ENCODE data around the gene BFSP2. TPM values are rescaled to one million over a fixed set of nuclear protein-coding genes. Genes with fewer than 3 reads are reported as not detected.
"Not testable (repeated sequence)": the region's sequence is repeated elsewhere in the genome, so short reads cannot be mapped to it uniquely, and the experiment has no call there.

The BFSP2 gene
- total and polyA plus RNA-seq, 5 donors, result not detected

DNA sequence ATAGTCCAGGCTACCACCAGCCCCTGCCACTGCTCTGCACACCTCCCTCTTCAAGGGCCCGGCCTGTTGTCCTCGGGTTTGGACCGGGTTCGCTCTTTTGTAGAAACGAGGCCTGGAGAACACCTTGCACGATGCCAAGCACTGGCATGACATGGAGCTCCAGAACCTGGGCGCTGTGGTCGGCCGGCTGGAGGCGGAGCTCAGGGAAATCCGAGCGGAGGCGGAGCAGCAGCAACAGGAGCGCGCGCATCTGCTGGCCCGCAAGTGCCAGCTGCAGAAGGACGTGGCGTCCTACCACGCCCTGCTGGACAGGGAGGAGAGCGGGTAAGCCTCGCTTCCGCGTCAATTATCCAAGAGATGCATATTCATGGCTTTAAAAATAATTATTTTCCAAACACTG, 72.4 kb downstream of the BFSP2 start:
- WGBS, result 71% methylated on average over 24 of the region's 24 CpGs
- peak; percentile 29 to 80 (median 79) for DNase-seq
- Histone ChIP-seq H3K27ac (ENCODE audit: low read length) (no peak overlapping the region), H3K4me3 (ENCODE audit: low read length) (no peak overlapping the region), H3K9me3 (ENCODE audit: control insufficient read depth, low read length) (no peaks in the 10 kb centered on the region), H3K27me3 (ENCODE audit: control insufficient read depth, insufficient read depth) (no peaks in the 10 kb centered on the region), H3K4me1 (ENCODE audit: control insufficient read depth, insufficient read depth, low read length) (peaks cover 6% of the 10 kb centered on the region)
- ATAC-seq, result peak in 1 of 2 donors; percentile 39
- intact Hi-C loops (cut with DNase I), result no loop called here

DNA sequence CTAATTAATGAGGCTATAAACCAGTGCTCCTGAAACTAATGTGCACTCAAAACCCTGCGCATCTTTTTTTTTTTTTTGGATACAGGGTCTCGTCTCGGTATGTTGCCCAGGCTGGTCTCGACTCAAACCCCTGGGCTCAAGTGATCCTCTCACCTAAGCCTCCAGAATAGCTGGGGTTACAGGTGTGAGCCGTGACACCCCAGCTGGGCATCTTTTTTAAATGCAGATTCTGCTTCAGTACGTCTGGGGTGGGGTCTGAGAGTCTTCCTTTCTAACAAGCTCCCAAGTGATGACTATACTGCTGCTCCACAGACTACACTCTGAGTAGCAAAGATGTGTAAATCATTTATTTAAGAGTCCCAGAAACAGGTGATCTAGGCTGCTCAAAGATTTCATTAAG, 73.0 kb downstream of the BFSP2 start:
- Histone ChIP-seq H3K4me1 (ENCODE audit: control insufficient read depth, insufficient read depth, low read length) (peaks cover 6% of the 10 kb centered on the region), H3K27ac (ENCODE audit: low read length) (no peak overlapping the region), H3K4me3 (ENCODE audit: low read length) (no peak overlapping the region), H3K9me3 (ENCODE audit: control insufficient read depth, low read length) (no peaks in the 10 kb centered on the region), H3K27me3 (ENCODE audit: control insufficient read depth, insufficient read depth) (no peaks in the 10 kb centered on the region)
- 88% methylated on average over 6 of the region's 6 CpGs for WGBS
- DNase-seq (no peak), ATAC-seq (no peak)
- intact Hi-C loops (cut with DNase I), result no loop called here

DNA sequence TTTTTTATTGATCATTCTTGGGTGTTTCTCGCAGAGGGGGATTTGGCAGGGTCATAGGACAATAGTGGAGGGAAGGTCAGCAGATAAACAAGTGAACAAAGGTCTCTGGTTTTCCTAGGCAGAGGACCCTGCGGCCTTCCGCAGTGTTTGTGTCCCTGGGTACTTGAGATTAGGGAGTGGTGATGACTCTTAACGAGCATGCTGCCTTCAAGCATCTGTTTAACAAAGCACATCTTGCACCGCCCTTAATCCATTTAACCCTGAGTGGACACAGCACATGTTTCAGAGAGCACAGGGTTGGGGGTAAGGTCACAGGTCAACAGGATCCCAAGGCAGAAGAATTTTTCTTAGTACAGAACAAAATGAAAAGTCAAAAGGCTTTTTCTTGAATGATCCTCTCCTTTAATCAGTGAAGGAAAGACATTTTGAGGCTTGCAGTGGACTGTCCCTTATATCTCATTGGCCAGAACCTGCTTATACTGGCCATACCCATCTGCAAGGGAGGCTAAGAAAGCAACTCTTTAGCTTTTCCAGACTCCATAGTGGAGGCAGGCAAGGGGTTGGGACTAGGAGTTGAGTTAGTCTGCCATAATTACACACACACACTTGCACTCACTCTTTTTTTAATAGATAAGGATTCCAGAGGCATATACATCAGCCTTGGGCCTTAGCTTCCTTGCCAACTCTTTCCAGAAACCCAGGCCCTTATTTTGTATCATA, 73.8 kb downstream of the BFSP2 start:
- peak in 1 of 2 donors; percentile 22 for ATAC-seq
- H3K9me3 ChIP-seq (ENCODE audit: control insufficient read depth, low read length); intact Hi-C loops (cut with DNase I); H3K4me1 ChIP-seq (ENCODE audit: control insufficient read depth, insufficient read depth, low read length); H3K4me3 ChIP-seq (ENCODE audit: low read length); H3K27me3 ChIP-seq (ENCODE audit: control insufficient read depth, insufficient read depth); DNase-seq: not testable (repeated sequence)
- WGBS, result 33% methylated on average over 1 of the region's 5 CpGs
- peak overlapping the region; percentile 42 for H3K27ac ChIP-seq (ENCODE audit: low read length)

DNA sequence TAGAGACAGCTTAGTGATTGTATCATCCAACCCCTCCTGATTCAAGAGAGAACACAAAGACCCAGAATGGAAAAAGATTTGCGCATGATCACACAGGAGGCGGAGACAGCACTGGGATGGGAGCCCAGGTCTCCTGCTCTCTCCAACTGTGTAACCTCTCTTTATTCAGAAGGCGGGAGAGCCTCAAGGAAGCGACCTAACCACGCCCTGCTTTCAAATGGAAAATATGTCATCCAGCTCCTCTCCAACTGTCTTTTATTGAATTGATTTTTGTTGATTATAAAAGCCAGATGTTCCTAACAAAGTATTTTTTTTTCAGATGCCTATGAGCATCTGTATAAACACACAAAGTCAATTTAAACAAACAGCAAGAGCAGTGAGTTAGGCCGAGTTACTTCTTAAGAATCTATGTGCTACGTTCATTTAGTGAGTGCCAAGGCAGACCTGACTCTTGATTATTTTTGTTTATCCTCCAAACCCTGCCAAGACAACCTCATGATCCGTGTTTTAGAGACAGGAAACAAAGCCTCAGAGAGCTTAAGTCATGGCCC, 74.5 kb downstream of the BFSP2 start:
- DNase-seq, result peak; percentile 69 to 90 (median 80)
- ATAC-seq, result peak; percentile 90 to 94
- no peaks in the 10 kb centered on the region for H3K27me3 ChIP-seq (ENCODE audit: control insufficient read depth, insufficient read depth)
- H3K27ac ChIP-seq (ENCODE audit: low read length), result peak overlapping the region; percentile 23
- WGBS, result 39% methylated on average over 8 of the region's 8 CpGs
- H3K4me3 ChIP-seq (ENCODE audit: low read length), result no peak overlapping the region
- intact Hi-C loops (cut with DNase I), result no loop called here
- peaks cover 4% of the 10 kb centered on the region for H3K4me1 ChIP-seq (ENCODE audit: control insufficient read depth, insufficient read depth, low read length)
- H3K9me3 ChIP-seq (ENCODE audit: control insufficient read depth, low read length), result no peaks in the 10 kb centered on the region

DNA sequence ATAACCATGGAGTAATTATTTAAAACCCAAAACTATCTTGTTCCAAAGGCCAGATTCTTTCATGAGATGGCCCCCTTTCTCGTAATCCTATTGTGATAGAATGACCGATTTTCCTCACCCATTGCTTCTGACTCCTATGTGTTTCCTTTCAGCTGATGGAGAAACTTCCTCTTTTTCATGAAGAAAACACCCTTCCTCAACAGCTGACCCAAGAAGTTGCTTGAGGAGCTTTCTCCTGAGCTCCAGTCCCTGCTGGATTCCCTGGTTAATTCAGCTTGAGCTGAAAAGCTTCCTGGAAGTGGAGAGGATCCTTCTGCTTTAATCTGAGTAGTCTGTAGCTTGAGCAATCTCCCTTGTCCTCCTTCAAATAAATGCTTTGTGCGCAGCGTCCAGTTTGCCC, 75.0 kb downstream of the BFSP2 start:
- peak overlapping the region; percentile 23 for H3K27ac ChIP-seq (ENCODE audit: low read length)
- intact Hi-C loops (cut with DNase I), result no loop called here
- no peaks in the 10 kb centered on the region for H3K27me3 ChIP-seq (ENCODE audit: control insufficient read depth, insufficient read depth)
- ATAC-seq (peak in 1 of 2 donors; percentile 52), DNase-seq (no peak)
- H3K4me3 ChIP-seq (ENCODE audit: low read length), result no peak overlapping the region
- WGBS, result 75% methylated on average over 4 of the region's 4 CpGs
- H3K4me1 ChIP-seq (ENCODE audit: control insufficient read depth, insufficient read depth, low read length), result peaks cover 4% of the 10 kb centered on the region
- H3K9me3 ChIP-seq (ENCODE audit: control insufficient read depth, low read length), result no peaks in the 10 kb centered on the region

DNA sequence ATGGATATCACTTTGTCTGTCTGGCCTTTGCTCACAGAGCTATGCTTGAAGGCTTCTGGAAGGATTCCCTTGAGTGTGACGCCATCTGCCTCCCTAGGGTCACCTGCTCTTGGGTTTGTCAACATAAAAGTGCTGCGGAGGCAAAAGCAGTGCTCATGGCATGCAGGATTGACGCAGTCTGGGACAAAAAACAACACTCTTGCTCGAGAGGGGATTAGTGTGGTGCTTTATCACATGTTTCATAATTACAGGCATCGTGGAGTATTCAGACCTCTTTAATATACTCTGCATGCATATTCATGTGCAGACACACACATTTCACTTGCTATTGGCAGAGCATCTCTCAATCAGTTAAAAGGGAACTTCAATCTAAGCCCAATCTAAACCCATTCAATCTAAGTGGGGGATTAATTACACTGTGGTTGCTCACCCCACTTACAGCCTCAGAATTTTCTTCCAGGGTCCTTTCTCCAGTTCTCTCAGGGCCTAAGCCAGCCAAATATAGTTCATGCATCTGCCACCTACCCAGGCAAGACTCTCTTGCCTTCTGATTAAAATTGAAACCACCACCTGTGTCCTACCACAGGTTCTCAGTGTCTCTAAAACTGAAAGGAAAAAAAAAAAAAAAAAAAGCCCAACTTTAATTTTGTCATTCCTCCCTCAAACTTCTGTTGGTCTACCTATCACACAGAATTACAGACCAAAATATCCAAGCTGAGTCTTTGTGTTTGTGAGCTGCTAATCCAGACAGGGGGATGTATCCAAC, 75.6 kb downstream of the BFSP2 start:
- no peak overlapping the region for H3K4me3 ChIP-seq (ENCODE audit: low read length)
- no peak overlapping the region for H3K27ac ChIP-seq (ENCODE audit: low read length)
- H3K27me3 ChIP-seq (ENCODE audit: control insufficient read depth, insufficient read depth), result no peaks in the 10 kb centered on the region
- no peak for ATAC-seq
- intact Hi-C loops (cut with DNase I), result no loop called here
- H3K4me1 ChIP-seq (ENCODE audit: control insufficient read depth, insufficient read depth, low read length), result peaks cover 4% of the 10 kb centered on the region
- 93% methylated on average over 5 of the region's 5 CpGs for WGBS
- H3K9me3 ChIP-seq (ENCODE audit: control insufficient read depth, low read length), result no peaks in the 10 kb centered on the region
- DNase-seq, result no peak

DNA sequence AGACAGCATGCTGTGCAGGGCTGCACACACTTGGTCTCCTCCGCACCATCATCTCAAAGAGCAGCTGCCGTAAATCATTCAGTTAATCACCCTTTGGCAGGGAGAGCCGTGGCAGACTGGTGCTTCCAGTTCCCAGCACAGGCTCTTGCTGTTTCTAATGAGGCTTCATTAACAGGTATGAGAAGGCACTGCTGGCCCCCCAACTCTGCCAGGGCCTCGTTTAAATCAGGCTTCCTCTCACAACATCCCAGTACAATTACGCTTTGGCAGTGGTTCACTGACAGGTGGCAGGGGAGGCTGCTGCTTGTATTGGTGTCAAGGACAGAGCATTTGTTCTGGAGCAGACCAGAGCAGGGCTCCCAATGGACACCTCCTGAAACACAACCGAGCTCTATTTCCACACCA, 77.1 kb downstream of the BFSP2 start:
- no peak for DNase-seq
- intact Hi-C loops (cut with DNase I), result no loop called here
- Histone ChIP-seq H3K27me3 (ENCODE audit: control insufficient read depth, insufficient read depth) (no peaks in the 10 kb centered on the region), H3K9me3 (ENCODE audit: control insufficient read depth, low read length) (no peaks in the 10 kb centered on the region), H3K4me1 (ENCODE audit: control insufficient read depth, insufficient read depth, low read length) (peaks cover 4% of the 10 kb centered on the region), H3K4me3 (ENCODE audit: low read length) (no peak overlapping the region), H3K27ac (ENCODE audit: low read length) (no peak overlapping the region)
- 72% methylated on average over 6 of the region's 6 CpGs for WGBS
- ATAC-seq, result no peak

DNA sequence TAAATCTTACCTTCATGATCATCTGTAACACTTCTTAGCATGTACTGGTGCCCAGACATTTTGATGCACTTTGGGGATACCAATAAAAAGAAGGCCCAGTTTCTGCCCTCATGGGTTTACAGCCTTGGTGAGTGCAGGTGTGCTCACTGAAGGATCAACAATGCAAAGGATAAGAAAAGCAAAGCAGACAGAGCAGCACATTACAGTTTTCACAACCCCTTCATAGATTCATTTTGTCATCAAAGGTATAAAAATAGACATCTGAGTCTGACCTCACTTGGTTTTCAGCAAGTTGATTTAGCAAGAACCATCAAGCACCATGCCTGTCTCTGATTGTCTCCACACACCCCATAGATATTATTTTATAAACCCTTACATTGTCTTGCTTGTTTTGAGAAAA, 77.6 kb downstream of the BFSP2 start:
- Histone ChIP-seq H3K27ac (ENCODE audit: low read length) (no peak overlapping the region), H3K4me1 (ENCODE audit: control insufficient read depth, insufficient read depth, low read length) (peaks cover 4% of the 10 kb centered on the region), H3K9me3 (ENCODE audit: control insufficient read depth, low read length) (no peaks in the 10 kb centered on the region), H3K27me3 (ENCODE audit: control insufficient read depth, insufficient read depth) (no peaks in the 10 kb centered on the region), H3K4me3 (ENCODE audit: low read length) (no peak overlapping the region)
- DNase-seq (no peak), ATAC-seq (no peak)
- intact Hi-C loops (cut with DNase I), result no loop called here

DNA sequence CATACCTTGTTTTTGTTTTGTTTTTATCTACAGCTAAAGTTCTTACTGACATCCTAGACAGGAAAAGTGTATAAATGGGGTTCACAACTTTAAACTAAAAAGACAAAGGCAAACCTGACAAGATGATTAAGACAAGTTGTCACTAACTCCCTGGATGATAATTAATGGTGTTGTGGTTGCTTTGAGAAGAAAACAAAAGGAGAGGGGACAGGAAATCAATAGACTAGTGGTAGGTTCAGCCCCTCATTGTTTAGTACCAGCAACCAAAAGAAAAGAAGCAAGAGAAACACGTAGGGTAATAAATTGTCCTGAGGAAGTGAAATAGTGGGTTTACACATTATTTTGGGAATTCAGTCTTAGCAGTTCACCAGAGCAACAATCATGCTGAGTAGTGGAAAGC, 78.8 kb downstream of the BFSP2 start:
- Histone ChIP-seq H3K27me3 (ENCODE audit: control insufficient read depth, insufficient read depth) (no peaks in the 10 kb centered on the region), H3K9me3 (ENCODE audit: control insufficient read depth, low read length) (no peaks in the 10 kb centered on the region), H3K27ac (ENCODE audit: low read length) (no peak overlapping the region), H3K4me1 (ENCODE audit: control insufficient read depth, insufficient read depth, low read length) (peaks cover 4% of the 10 kb centered on the region), H3K4me3 (ENCODE audit: low read length) (no peak overlapping the region)
- no peak for ATAC-seq
- WGBS, result 50% methylated on average over 1 of the region's 1 CpG
- no peak for DNase-seq
- intact Hi-C loops (cut with DNase I), result no loop called here

DNA sequence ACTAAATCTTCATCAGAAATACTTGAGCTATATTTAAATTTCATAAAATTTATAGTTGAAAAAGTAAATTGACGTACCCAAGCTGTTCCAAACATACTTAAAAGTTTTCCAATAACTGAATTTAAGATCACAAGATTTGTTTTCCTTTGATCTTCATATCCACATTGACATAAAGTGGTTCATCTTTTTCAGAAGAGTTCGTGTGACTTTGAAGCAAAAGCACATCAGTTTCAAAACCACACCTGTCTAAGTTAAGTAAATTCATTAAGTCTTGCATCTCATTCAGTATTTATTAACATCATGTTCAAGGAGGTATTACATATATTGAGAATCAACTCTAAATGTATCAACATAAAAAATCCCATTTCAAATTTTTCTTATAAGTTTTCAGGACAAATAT, 79.5 kb downstream of the BFSP2 start:
- Histone ChIP-seq H3K4me1 (ENCODE audit: control insufficient read depth, insufficient read depth, low read length) (peaks cover 4% of the 10 kb centered on the region), H3K27me3 (ENCODE audit: control insufficient read depth, insufficient read depth) (no peaks in the 10 kb centered on the region), H3K27ac (ENCODE audit: low read length) (no peak overlapping the region), H3K4me3 (ENCODE audit: low read length) (no peak overlapping the region), H3K9me3 (ENCODE audit: control insufficient read depth, low read length) (no peaks in the 10 kb centered on the region)
- 91% methylated on average over 2 of the region's 2 CpGs for WGBS
- no peak for ATAC-seq
- intact Hi-C loops (cut with DNase I), result no loop called here
- DNase-seq, result no peak

DNA sequence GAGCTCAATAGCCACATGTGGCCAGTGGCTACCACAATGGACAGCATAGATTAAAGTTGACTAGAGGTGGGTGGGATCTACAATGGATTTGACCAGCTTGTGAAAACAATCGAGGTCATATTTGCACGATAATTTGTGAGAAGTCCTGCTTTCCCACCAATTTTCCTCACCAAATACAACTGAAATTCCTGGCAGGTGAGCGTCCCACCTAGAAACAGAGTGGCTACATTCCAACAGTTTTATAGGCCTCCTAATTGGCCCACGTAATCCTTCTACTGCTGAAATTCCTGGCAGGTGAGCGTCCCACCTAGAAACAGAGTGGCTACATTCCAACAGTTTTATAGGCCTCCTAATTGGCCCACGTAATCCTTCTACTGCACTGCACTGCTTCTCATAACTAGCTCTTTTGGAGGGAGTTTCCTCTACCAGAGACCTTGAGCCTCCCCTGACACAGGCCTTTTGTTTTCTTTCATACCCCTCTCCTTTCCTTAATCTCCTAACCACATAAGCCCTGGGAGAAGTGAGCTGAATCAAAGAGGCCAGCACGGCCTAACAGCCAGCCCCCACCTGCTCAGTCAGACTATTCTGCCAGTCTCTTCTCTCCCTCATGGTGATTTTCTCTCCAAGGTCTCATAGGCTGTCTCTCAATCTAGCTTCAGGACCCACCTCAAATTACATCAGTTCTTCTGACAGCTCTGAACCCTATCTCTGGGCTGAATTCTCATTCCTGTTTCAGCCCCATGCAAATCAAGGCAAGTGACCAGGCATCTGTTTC, 80.2 kb downstream of the BFSP2 start:
- DNase-seq, result no peak

More for the DNA sequence above, 80.2 kb downstream of the BFSP2 start:
- WGBS, result 92% methylated on average over 7 of the region's 7 CpGs
- ATAC-seq, result no peak
- intact Hi-C loops (cut with DNase I), result no loop called here
- Histone ChIP-seq H3K9me3 (ENCODE audit: control insufficient read depth, low read length) (no peaks in the 10 kb centered on the region), H3K4me3 (ENCODE audit: low read length) (no peak overlapping the region), H3K27ac (ENCODE audit: low read length) (no peak overlapping the region), H3K27me3 (ENCODE audit: control insufficient read depth, insufficient read depth) (no peaks in the 10 kb centered on the region), H3K4me1 (ENCODE audit: control insufficient read depth, insufficient read depth, low read length) (no peaks in the 10 kb centered on the region)
